ENCODE measurements around the gene CELSR3.

Gene CELSR3

GRCh38 chr3:48598323-48599076 lies 64.2 kb downstream of the CELSR3 start:
- no peak for DNase-seq

GRCh38 chr3:48597408-48597800 lies 65.3 kb downstream of the CELSR3 start:
- DNase-seq, result no peak

GRCh38 chr3:48596676-48597407 lies 65.8 kb downstream of the CELSR3 start:
- no peak for DNase-seq

- no peak for DNase-seq
Observed at GRCh38 chr3:48596157-48596556, 66.5 kb downstream of the CELSR3 start.

GRCh38 chr3:48595526-48596121 lies 67.1 kb downstream of the CELSR3 start:
- DNase-seq, result peak; percentile 36

- no peak for DNase-seq
Observed at GRCh38 chr3:48595075-48595525, 67.6 kb downstream of the CELSR3 start, which contains the start of gene COL7A1. TSS of gene COL7A1 (minus strand) at chr3:48595329. CDS start at chr3:48595159, 170 bp downstream.

GRCh38 chr3:48594417-48595049 lies 68.2 kb downstream of the CELSR3 start:
- DNase-seq, result no peak

GRCh38 chr3:48593337-48593736 lies 69.3 kb downstream of the CELSR3 start:
- no peak for DNase-seq

GRCh38 chr3:48592519-48593087 lies 70.1 kb downstream of the CELSR3 start:
- DNase-seq, result no peak

- DNase-seq, result no peak
Observed at GRCh38 chr3:48591886-48592518, 70.7 kb downstream of the CELSR3 start.

- no peak for DNase-seq
Observed at GRCh38 chr3:48591436-48591835, 71.2 kb downstream of the CELSR3 start.

GRCh38 chr3:48588230-48588629 lies 74.5 kb downstream of the CELSR3 start:
- DNase-seq, result no peak

GRCh38 chr3:48587686-48588085 lies 75.0 kb downstream of the CELSR3 start:
- no peak for DNase-seq
